Neutrophil (primary cell): ENCODE measurements around the gene MIEF2.
A peak's percentile ranks its signal among the peaks of the same experiment; 100 is the strongest.

Experiments used
- H3K27ac ChIP-seq: fragments of 200-600 bp; sonication (generic); 2 replicates; pipeline ENCODE4 v1.5.1; 2016; ENCODE audit warnings: mild to moderate bottlenecking, moderate library complexity
- H3K27me3 ChIP-seq: fragments of 200-600 bp; sonication (generic); 2 replicates; pipeline ENCODE4 v1.6.0; 2016; ENCODE audit warnings: mild to moderate bottlenecking
- H3K36me3 ChIP-seq: fragments of 200-600 bp; sonication (generic); 2 replicates; pipeline ENCODE4 v1.5.1; 2017
- H3K4me1 ChIP-seq, 2 experiments: fragments of 200-600 bp in 1 of 2; sonication (generic) in 1 of 2; 1 replicate in 1 of 2; 2 replicates in 1 of 2; pipeline versions ENCODE4 v1.5.1 to v1.6.1; 2013 to 2016; ENCODE audit warnings: low read depth in 1 of 2, low read length in 1 of 2, mild to moderate bottlenecking in 1 of 2, moderate library complexity in 1 of 2; ENCODE audit not compliant: control insufficient read depth in 1 of 2, insufficient read depth in 1 of 2
- H3K4me3 ChIP-seq, 2 experiments: fragments of 200-600 bp in 1 of 2; sonication (generic) in 1 of 2; 1 replicate in 1 of 2; 2 replicates in 1 of 2; pipeline ENCODE4 v1.5.1; 2013 to 2016; ENCODE audit warnings: low read depth in 1 of 2, low read length in 1 of 2, mild to moderate bottlenecking in 1 of 2, moderate library complexity in 1 of 2
- H3K9me3 ChIP-seq: fragments of 200-600 bp; sonication (generic); 2 replicates; pipeline ENCODE4 v1.5.1; 2016
- CTCF ChIP-seq: fragments of 200-600 bp; sonication (generic); IDR thresholded peaks from 2 replicates; pipeline ENCODE4 v1.5.1; 2016; ENCODE audit warnings: antibody characterized with exemption

MIEF2 gene

GRCh38 chr17:18309202-18309601 lies 48.7 kb downstream of the MIEF2 start:
- Histone ChIP-seq H3K27ac (no peak overlapping the region), H3K36me3 (peaks cover 52% of the 10 kb centered on the region), H3K4me3 (no peak overlapping the region), H3K9me3 (no peaks in the 10 kb centered on the region), H3K4me1 (peaks cover 20 to 25% of the 10 kb centered on the region in 2 experiments), H3K27me3 (no peaks in the 10 kb centered on the region)
- no peak for TF ChIP-seq CTCF

GRCh38 chr17:18314059-18314730 lies 53.7 kb downstream of the MIEF2 start:
- H3K4me3 ChIP-seq, result peak overlapping the region; percentile 97 to 98
- no peak for TF ChIP-seq CTCF
- no peaks in the 10 kb centered on the region for H3K27me3 ChIP-seq
- peaks cover 29% of the 10 kb centered on the region for H3K36me3 ChIP-seq
- peaks cover 60 to 63% of the 10 kb centered on the region in 2 experiments for H3K4me1 ChIP-seq
- no peaks in the 10 kb centered on the region for H3K9me3 ChIP-seq
- peak overlapping the region; percentile 97 for H3K27ac ChIP-seq

- Histone ChIP-seq H3K27me3 (no peaks in the 10 kb centered on the region), H3K4me1 (peaks cover 63 to 68% of the 10 kb centered on the region in 2 experiments), H3K36me3 (peaks cover 37% of the 10 kb centered on the region), H3K27ac (peak within 1 kb of the TSS; percentile 97), H3K4me3 (peak within 1 kb of the TSS; percentile 97 to 98), H3K9me3 (no peaks in the 10 kb centered on the region)
- peak; percentile 47 for TF ChIP-seq CTCF
Measured at GRCh38 chr17:18314731-18315561, 54.5 kb downstream of the MIEF2 start, which contains the start of the genes SMCR8 and TOP3A. Gene SMCR8, plus strand, starts transcription at chr17:18315293. Its CDS starts 497 bp downstream, at chr17:18315790. Gene TOP3A, minus strand, starts transcription at chr17:18314994. Its CDS starts 216 bp downstream, at chr17:18314778.

GRCh38 chr17:18315562-18315922 lies 55.1 kb downstream of the MIEF2 start:
- H3K4me1 ChIP-seq, result peaks cover 65 to 70% of the 10 kb centered on the region in 2 experiments
- H3K27me3 ChIP-seq, result no peaks in the 10 kb centered on the region
- TF ChIP-seq CTCF, result no peak
- H3K27ac ChIP-seq, result peak overlapping the region; percentile 97
- H3K9me3 ChIP-seq, result no peaks in the 10 kb centered on the region
- H3K4me3 ChIP-seq, result peak overlapping the region; percentile 97 to 98
- H3K36me3 ChIP-seq, result peaks cover 43% of the 10 kb centered on the region

- Histone ChIP-seq H3K4me1 (peaks cover 69 to 74% of the 10 kb centered on the region in 2 experiments), H3K27ac (peak overlapping the region; percentile 97), H3K27me3 (no peaks in the 10 kb centered on the region), H3K4me3 (peak overlapping the region; percentile 97 to 98), H3K36me3 (peaks cover 43% of the 10 kb centered on the region), H3K9me3 (no peaks in the 10 kb centered on the region)
- TF ChIP-seq CTCF, result no peak
Measured at GRCh38 chr17:18315961-18316360, 55.5 kb downstream of the MIEF2 start.
